ENCODE measurements around the gene DHPS.
"Not testable (repeated sequence)": the region's sequence is repeated elsewhere in the genome, so short reads cannot be mapped to it uniquely, and the experiment has no call there.

DHPS gene

DNA sequence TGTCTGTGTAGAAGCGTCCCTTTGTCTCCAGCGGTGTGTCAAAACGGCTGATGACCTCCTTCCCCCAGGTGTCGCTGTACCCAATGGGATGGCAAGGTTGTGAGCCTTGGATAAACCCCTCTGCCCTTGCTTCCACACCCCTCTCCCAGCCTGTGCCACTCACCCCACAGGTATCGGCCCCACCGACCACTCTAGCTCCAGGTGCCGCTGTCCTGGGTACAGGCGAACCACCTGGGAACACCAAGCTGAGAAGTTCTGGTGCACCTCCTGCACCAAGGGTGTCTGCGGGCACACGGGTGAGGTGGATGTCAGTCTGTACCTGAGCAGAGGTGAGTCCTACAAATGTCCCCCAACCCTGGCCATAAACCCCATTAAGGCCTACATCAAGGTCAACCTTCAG is 31.7 kb downstream of the DHPS start:
- Mint-ChIP-seq H3K27me3 (no peaks in the 10 kb centered on the region), H3K27ac (no peak overlapping the region), H3K9me3 (no peaks in the 10 kb centered on the region), H3K4me3 (no peak overlapping the region), H3K36me3 (ENCODE audit: low read depth) (peaks cover 34% of the 10 kb centered on the region), H3K4me1 (ENCODE audit: low read depth) (no peaks in the 10 kb centered on the region)

DNA sequence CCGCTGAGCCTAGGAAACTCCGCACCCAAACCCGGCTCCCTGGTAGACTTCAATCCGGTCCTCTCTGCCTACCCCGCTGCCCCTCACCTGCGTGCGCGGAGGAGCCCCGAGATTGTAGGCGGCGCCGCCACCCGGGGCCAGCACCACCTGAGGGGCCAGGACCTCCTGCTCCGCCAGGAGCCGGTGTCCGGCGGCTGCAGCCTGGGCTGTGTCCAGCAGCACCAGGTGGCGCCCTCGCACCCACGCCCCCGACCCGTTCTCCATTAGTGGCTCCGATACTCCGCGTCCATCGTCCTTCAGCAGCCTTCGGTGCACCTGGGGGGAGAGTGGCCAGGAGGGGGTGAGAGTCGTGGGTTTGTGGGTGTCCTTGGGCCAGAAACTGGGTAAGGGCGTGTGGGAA is 33.6 kb downstream of the DHPS start:
- peaks cover 46% of the 10 kb centered on the region for H3K36me3 Mint-ChIP-seq (ENCODE audit: low read depth)
- no peaks in the 10 kb centered on the region for H3K9me3 Mint-ChIP-seq
- H3K27me3 Mint-ChIP-seq, result no peaks in the 10 kb centered on the region
- no peak overlapping the region for H3K4me3 Mint-ChIP-seq
- no peaks in the 10 kb centered on the region for H3K4me1 Mint-ChIP-seq (ENCODE audit: low read depth)
- H3K27ac Mint-ChIP-seq, result no peak overlapping the region

DNA sequence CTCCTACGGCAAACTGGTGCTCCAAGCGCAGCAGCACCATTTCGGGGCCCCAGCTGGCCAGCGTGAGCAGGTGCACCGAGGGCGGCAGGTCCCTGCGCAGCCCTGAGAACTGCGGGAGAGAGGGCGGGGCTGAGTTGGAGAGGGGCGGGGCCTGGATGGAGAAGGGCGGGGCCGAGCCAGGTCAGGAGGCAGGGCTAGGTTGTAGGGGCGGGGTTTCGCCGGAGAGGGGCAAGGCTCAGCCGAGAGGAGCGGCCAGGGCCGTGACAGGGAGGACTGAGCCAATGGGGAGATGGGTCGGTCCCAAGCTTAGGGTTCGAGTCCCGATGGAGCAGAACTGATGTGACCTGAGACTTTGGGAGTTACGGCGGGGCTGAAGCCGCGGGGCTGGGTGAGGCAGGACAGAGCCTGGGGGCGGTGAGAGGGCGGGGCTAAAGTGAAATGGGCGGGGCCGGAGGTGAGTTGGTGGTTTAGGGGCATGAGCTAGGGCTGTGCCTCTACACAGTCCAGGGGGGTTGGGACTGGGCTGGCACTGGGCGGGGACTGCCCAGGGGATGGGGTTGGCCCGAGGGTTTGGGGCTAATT is 34.1 kb downstream of the DHPS start:
- no peak overlapping the region for H3K27ac Mint-ChIP-seq
- no peaks in the 10 kb centered on the region for H3K4me1 Mint-ChIP-seq (ENCODE audit: low read depth)
- no peak overlapping the region for H3K4me3 Mint-ChIP-seq
- no peaks in the 10 kb centered on the region for H3K27me3 Mint-ChIP-seq
- H3K9me3 Mint-ChIP-seq, result no peaks in the 10 kb centered on the region
- H3K36me3 Mint-ChIP-seq (ENCODE audit: low read depth), result peaks cover 46% of the 10 kb centered on the region

DNA sequence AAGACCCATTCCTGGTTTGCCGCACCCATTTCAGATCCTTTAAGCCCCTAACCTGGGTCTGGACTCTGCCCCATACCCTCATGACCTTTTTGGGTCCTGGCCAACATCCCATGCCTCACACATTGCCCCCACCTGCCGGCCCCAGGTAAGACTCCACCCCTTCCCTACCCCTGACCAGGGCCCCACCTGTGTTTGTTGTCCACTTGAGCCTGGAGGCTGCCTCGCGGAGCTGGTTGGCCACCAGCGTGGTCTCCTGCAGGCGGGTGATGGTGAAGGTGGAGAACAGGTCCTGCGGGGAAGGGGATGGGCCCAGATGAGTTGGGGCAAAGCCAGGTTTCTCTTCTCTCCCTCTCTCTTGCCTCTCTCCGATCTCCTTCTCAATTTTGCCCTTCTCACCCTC is 34.6 kb downstream of the DHPS start:
- no peaks in the 10 kb centered on the region for H3K9me3 Mint-ChIP-seq
- no peak overlapping the region for H3K4me3 Mint-ChIP-seq
- no peak overlapping the region for H3K27ac Mint-ChIP-seq
- peaks cover 45% of the 10 kb centered on the region for H3K36me3 Mint-ChIP-seq (ENCODE audit: low read depth)
- H3K4me1 Mint-ChIP-seq (ENCODE audit: low read depth), result no peaks in the 10 kb centered on the region
- no peaks in the 10 kb centered on the region for H3K27me3 Mint-ChIP-seq

DNA sequence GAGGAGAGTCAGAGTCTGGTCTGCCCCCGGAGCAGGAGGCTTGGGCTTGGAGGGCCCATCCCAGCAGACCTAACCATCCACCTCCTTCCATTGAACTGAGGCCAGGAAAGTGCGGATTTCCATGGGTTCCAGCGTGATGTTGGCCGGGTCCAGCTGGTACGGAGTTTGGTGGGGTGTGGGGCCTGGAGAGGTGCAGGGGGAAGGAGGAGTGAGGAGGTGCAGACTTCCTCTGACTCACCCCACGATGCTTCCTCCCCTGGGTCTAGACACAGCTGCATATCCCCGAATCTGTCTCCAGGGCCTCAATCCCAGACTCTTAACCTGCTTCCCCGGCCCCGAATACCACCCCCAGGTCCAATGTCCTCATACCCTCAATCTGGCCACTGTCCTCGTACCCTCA is 35.1 kb downstream of the DHPS start:
- no peak overlapping the region for H3K27ac Mint-ChIP-seq
- no peaks in the 10 kb centered on the region for H3K9me3 Mint-ChIP-seq
- no peaks in the 10 kb centered on the region for H3K4me1 Mint-ChIP-seq (ENCODE audit: low read depth)
- no peak overlapping the region for H3K4me3 Mint-ChIP-seq
- peaks cover 40% of the 10 kb centered on the region for H3K36me3 Mint-ChIP-seq (ENCODE audit: low read depth)
- H3K27me3 Mint-ChIP-seq, result no peaks in the 10 kb centered on the region

DNA sequence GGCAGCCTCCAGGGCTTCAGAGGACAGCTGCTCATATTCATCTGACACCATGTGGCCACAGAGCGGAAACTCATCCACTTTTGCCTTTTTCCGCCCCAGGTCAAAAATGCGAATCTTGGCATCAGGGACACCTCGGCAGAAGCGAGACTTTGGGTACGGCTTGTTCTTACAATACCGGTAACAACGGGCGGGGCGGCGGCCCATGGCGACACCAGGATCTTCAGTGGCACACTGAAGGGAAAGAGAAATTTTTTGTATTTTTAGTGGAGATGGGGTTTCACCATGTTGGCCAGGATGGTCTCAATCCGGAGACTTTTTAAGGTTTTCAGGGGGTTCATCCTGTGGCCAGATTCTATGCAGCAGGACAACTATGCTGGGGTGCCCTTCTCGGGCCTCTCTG is 38.0 kb downstream of the DHPS start:
- H3K36me3 Mint-ChIP-seq (ENCODE audit: low read depth), result peaks cover 23% of the 10 kb centered on the region
- peaks cover 11% of the 10 kb centered on the region for H3K4me1 Mint-ChIP-seq (ENCODE audit: low read depth)
- not testable (repeated sequence) for H3K27me3 Mint-ChIP-seq, H3K27ac Mint-ChIP-seq, H3K4me3 Mint-ChIP-seq, H3K9me3 Mint-ChIP-seq

DNA sequence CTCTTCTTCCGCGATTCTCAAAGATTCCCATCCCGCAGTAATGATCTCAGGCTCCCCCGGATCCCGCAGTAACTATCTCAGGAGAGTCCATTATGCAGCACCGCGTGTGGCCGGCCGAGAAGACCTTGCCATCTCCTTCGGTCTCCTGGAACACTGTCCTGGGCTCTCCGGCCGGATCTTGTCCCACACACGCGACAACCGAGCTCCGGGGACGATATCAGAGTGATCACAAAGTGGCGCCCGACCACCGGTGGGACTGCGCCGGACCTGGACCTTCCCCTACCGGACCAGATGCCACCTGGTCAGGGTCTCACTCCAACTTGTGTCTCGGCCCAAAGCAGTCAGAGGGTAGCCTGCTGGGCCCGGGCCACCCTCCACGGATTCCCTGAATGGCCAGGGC is 39.2 kb downstream of the DHPS start:
- Mint-ChIP-seq H3K36me3 (ENCODE audit: low read depth) (peaks cover 18% of the 10 kb centered on the region), H3K4me3 (no peak overlapping the region), H3K9me3 (no peaks in the 10 kb centered on the region), H3K27me3 (no peaks in the 10 kb centered on the region), H3K4me1 (ENCODE audit: low read depth) (peaks cover 11% of the 10 kb centered on the region), H3K27ac (no peak overlapping the region)

DNA sequence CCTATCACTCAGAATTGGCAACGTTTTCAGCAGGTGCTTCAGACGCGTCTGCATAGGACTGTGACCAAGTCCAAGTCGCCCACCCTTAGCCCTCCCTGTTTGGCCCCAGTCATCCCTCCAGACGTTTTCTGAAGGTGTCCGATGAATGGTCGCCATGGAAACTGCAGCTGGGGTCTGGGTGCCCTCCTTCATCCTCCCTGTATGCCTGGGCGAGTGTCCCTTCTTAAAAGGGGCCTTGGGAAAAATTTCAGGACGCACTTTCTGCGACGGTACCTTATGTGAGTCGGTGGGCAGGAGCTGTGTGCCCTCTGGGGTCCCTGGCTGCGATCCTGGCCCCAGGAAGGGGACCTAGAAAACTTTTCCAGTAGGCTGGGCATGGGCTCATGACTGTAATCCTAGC is 40.2 kb downstream of the DHPS start:
- Mint-ChIP-seq H3K27me3 (no peaks in the 10 kb centered on the region), H3K4me3 (no peak overlapping the region), H3K27ac (no peak overlapping the region), H3K9me3 (no peaks in the 10 kb centered on the region), H3K36me3 (ENCODE audit: low read depth) (peaks cover 23% of the 10 kb centered on the region), H3K4me1 (ENCODE audit: low read depth) (peaks cover 19% of the 10 kb centered on the region)

DNA sequence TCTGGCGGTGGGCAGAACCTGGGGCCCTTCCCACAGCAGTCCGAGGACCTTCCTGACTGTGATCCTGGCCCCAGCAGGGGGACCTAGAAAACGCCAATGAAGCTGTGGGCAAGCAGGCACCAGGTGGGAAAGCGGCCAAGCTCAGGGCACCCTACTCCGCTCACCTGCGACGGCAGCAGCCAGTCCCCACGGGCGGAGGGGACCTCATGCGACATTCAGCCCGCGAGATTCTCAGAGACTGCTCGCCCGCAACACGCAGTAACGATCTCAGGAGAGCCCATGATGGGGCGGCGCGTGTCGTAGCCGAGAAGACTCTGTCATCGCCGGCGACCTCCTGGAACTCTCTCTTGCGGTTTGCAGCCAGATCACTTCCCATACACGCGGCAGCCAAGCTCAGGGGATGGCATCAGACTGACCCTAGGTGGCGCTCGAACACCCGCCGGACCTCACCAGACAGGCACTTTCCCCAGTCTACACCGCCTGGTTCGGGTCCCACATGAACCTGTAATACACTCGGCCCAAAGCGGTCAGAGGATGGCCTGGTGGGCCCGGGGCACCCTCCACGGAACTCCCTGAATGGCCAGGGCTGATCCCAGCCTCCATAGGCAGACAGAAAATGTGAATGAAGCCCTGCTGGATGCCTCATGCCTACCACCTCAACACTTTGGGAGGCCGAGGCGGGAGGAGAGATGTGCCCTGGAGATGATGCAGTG is 41.6 kb downstream of the DHPS start:
- Mint-ChIP-seq H3K9me3 (no peaks in the 10 kb centered on the region), H3K4me1 (ENCODE audit: low read depth) (peaks cover 24% of the 10 kb centered on the region), H3K27ac (peak overlapping the region; percentile 87), H3K36me3 (ENCODE audit: low read depth) (peaks cover 17% of the 10 kb centered on the region), H3K4me3 (peak overlapping the region; percentile 82), H3K27me3 (no peaks in the 10 kb centered on the region)

DNA sequence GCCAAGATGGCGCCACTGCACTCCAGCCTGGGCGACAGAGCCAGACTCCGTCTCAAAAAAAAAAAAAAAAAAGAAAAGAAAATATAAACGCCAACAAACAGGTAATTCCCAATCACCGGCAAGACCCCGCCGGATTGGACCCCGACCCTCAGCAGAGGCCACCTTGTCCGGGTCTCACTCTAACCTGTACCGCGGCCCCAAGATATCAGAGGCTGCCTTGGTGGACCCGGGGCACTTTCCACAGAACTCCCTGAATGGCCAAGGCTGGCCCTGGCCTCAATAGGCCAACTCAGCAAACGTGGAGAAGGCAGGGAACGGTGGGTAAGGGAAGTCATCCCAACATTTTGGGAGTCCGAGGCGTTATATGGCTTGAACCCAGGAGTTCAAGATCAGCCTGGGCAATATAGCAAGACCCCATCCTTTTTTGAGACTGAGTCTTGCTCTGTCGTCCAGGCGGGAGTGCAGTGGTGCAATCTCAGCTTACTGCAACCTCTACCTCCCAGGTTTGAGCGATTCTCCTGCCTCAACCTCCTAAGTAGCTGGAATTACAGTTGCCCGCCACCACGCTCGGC is 43.0 kb downstream of the DHPS start:
- peaks cover 26% of the 10 kb centered on the region for H3K4me1 Mint-ChIP-seq (ENCODE audit: low read depth)
- H3K27ac Mint-ChIP-seq, result no peak overlapping the region
- H3K36me3 Mint-ChIP-seq (ENCODE audit: low read depth), result peaks cover 16% of the 10 kb centered on the region
- H3K4me3 Mint-ChIP-seq, result no peak overlapping the region
- no peaks in the 10 kb centered on the region for H3K27me3 Mint-ChIP-seq
- H3K9me3 Mint-ChIP-seq, result no peaks in the 10 kb centered on the region

DNA sequence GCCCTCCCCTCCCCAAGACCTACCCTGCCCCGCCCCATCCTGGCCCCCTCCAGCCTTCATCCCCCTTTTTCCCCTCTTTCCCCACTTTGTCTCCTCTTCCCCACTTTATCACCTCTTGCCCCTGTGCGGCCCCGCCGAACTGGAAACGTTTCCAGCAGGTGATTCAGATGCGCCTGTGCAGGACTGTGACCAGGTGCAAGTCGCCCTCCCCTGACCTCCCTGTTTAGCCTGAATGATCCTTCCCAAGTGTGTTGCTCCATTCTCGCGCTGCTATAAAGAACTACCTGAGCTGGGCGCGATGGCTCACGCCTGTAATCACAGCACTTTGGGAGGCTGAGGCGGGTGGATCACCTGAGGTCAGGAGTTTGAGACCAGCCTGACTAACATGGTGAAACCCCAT is 45.0 kb downstream of the DHPS start:
- peaks cover 26% of the 10 kb centered on the region for H3K4me1 Mint-ChIP-seq (ENCODE audit: low read depth)
- no peak overlapping the region for H3K27ac Mint-ChIP-seq
- H3K4me3 Mint-ChIP-seq, result no peak overlapping the region
- H3K27me3 Mint-ChIP-seq, result no peaks in the 10 kb centered on the region
- peaks cover 22% of the 10 kb centered on the region for H3K36me3 Mint-ChIP-seq (ENCODE audit: low read depth)
- no peaks in the 10 kb centered on the region for H3K9me3 Mint-ChIP-seq

DNA sequence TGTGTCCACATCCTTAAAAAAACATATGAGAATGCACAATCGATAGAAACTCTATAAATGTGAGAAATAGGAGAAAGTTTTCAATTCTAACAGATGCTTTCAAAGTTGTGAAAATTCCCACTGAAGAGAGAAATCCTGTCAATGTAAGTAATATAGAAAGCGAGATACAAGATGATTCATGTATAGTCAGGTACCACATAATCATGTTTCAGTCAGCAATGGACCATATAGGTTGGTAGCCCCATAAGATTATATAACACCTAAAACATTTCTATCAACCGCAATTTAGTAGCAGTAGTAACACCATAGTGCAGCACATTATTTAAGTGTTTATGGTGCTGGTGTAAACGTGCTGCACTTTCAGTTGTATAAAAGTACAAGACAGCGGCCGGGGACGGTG is 52.5 kb downstream of the DHPS start:
- Mint-ChIP-seq H3K36me3 (ENCODE audit: low read depth) (peaks cover 67% of the 10 kb centered on the region), H3K27me3 (no peaks in the 10 kb centered on the region), H3K4me1 (ENCODE audit: low read depth) (peaks cover 5% of the 10 kb centered on the region), H3K27ac (no peak overlapping the region), H3K9me3 (peaks cover 17% of the 10 kb centered on the region), H3K4me3 (no peak overlapping the region)

DNA sequence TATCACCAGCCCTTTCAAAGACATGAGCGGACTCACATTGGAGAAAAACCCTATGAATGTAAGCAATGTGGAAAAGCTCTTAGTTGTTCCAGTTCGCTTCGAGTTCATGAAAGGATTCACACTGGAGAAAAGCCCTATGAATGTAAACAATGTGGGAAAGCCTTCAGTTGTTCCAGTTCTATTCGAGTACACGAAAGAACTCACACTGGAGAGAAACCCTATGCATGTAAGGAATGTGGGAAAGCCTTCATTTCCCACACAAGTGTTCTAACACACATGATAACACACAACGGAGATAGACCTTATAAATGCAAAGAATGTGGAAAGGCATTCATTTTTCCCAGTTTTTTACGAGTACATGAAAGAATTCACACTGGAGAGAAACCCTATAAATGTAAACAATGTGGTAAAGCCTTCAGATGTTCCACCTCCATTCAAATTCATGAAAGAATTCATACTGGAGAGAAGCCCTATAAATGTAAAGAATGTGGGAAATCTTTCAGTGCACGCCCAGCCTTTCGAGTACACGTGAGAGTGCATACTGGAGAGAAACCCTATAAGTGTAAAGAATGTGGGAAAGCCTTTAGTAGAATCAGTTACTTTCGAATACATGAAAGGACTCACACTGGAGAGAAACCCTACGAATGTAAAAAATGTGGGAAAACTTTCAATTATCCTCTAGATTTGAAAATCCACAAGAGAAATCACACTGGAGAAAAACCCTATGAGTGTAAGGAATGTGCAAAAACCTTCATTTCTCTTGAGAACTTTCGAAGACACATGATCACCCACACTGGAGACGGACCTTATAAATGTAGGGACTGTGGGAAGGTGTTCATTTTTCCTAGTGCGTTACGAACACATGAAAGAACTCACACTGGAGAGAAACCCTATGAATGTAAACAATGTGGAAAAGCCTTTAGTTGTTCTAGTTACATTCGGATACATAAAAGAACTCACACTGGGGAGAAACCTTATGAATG is 53.3 kb downstream of the DHPS start:
- H3K27me3 Mint-ChIP-seq, result no peaks in the 10 kb centered on the region
- no peak overlapping the region for H3K4me3 Mint-ChIP-seq
- peaks cover 17% of the 10 kb centered on the region for H3K9me3 Mint-ChIP-seq
- peaks cover 5% of the 10 kb centered on the region for H3K4me1 Mint-ChIP-seq (ENCODE audit: low read depth)
- H3K27ac Mint-ChIP-seq, result no peak overlapping the region
- H3K36me3 Mint-ChIP-seq (ENCODE audit: low read depth), result peaks cover 62% of the 10 kb centered on the region

DNA sequence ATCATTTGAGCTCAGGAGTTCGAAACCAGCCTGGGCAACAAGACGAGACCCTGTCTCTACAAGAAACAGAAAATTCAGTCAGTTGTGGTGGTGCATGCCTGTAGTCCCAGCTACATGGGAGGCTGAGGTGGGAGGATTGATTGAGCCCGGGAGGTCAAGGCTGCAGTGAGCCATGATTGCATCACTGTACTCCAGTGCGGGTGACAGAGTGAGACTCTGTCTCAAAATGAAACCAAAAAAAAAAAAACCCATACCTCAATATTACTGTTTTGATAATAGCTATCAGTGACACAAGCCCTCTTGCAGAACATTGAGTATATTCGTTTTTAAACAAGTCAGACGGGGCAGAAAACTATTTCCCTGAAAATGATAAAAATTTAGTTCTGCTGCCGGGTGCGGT is 54.7 kb downstream of the DHPS start:
- H3K4me3 Mint-ChIP-seq, result no peak overlapping the region
- H3K27ac Mint-ChIP-seq, result no peak overlapping the region

More for the DNA sequence above, 54.7 kb downstream of the DHPS start:
- Mint-ChIP-seq H3K27me3 (no peaks in the 10 kb centered on the region), H3K36me3 (ENCODE audit: low read depth) (peaks cover 59% of the 10 kb centered on the region), H3K4me1 (ENCODE audit: low read depth) (peaks cover 5% of the 10 kb centered on the region), H3K9me3 (peaks cover 17% of the 10 kb centered on the region)

All from stimulated activated naive CD8-positive, alpha-beta T cell treated with anti-CD3 and anti-CD28 coated beads, Interleukin-15, Interleukin-2, amounts not matched to agents 100 ng/mL and 50 ng/mL, for 24 hours (primary cell).